DMS53 treated with DMSO at 0.1 percent for 48 hours (cell line): ENCODE measurements around the gene PROX2.

Experiments
- DNase-seq: peaks from one replicate; lab custom pipeline; 2025; ENCODE audit not compliant: unreplicated experiment; lab: John Stamatoyannopoulos, UW

PROX2 gene

GRCh38 chr14:74846168-74846567 is 29.8 kb downstream of the PROX2 start:
- no peak for DNase-seq

- DNase-seq: no peak
Measured at GRCh38 chr14:74843653-74844052, 32.3 kb downstream of the PROX2 start.

- DNase-seq: no peak
Measured at GRCh38 chr14:74841230-74842207, 34.4 kb downstream of the PROX2 start.

- no peak for DNase-seq
Measured at GRCh38 chr14:74840603-74841030, 35.3 kb downstream of the PROX2 start.

- no peak for DNase-seq
Measured at GRCh38 chr14:74838166-74838565, 37.8 kb downstream of the PROX2 start.

- no peak for DNase-seq
Measured at GRCh38 chr14:74836251-74836960, 39.5 kb downstream of the PROX2 start.

- DNase-seq: no peak
Measured at GRCh38 chr14:74835645-74836250, 40.2 kb downstream of the PROX2 start.

GRCh38 chr14:74834692-74835392 is 41.1 kb downstream of the PROX2 start:
- no peak for DNase-seq

GRCh38 chr14:74832849-74833248 is 43.1 kb downstream of the PROX2 start:
- DNase-seq: no peak

GRCh38 chr14:74829251-74829650 is 46.7 kb downstream of the PROX2 start:
- DNase-seq: no peak

GRCh38 chr14:74826574-74826973 is 49.4 kb downstream of the PROX2 start:
- no peak for DNase-seq
